ENCODE measurements around the gene C3orf52.

C3orf52 gene

GRCh38 chr3:112117841-112118571 is 31.8 kb downstream of the C3orf52 start:
- no peak for DNase-seq (ENCODE audit: low spot score)
- TF ChIP-seq CTCF (IDR thresholded peaks at IDR 0.05; ENCODE audit: extremely low read depth, insufficient read depth, missing control alignments), result peak; percentile 37
- in situ Hi-C loops (cut with MboI; ENCODE audit: low pct_unique_long_range_greater_than_20kb, low sequenced_read_pairs, unreplicated experiment), result loop anchor here (25.0 kb wide), 1 partner anchor 869 kb away; the partner anchor contains the start of genes CD200R1 and GTPBP8

- in situ Hi-C loops (cut with MboI; ENCODE audit: low pct_unique_long_range_greater_than_20kb, low sequenced_read_pairs, unreplicated experiment), result loop anchor here (25.0 kb wide), 1 partner anchor 867 kb away; the partner anchor contains the start of genes CD200R1 and GTPBP8
- no peak for DNase-seq (ENCODE audit: low spot score)
- no peak for TF ChIP-seq CTCF (IDR thresholded peaks at IDR 0.05; ENCODE audit: extremely low read depth, insufficient read depth, missing control alignments)
Measured at GRCh38 chr3:112119962-112120836, 34.0 kb downstream of the C3orf52 start.

- DNase-seq (ENCODE audit: low spot score), result no peak
- in situ Hi-C loops (cut with MboI; ENCODE audit: low pct_unique_long_range_greater_than_20kb, low sequenced_read_pairs, unreplicated experiment), result loop anchor here (25.0 kb wide), 1 partner anchor 865 kb away; the partner anchor contains the start of genes CD200R1 and GTPBP8
- TF ChIP-seq CTCF (IDR thresholded peaks at IDR 0.05; ENCODE audit: extremely low read depth, insufficient read depth, missing control alignments), result no peak
Measured at GRCh38 chr3:112121577-112122547, 35.7 kb downstream of the C3orf52 start.

GRCh38 chr3:112122870-112123269 is 36.7 kb downstream of the C3orf52 start:
- no peak for DNase-seq (ENCODE audit: low spot score)
- no peak for TF ChIP-seq CTCF (IDR thresholded peaks at IDR 0.05; ENCODE audit: extremely low read depth, insufficient read depth, missing control alignments)
- in situ Hi-C loops (cut with MboI; ENCODE audit: low pct_unique_long_range_greater_than_20kb, low sequenced_read_pairs, unreplicated experiment), result loop anchor here (25.0 kb wide), 1 partner anchor 864 kb away; the partner anchor contains the start of genes CD200R1 and GTPBP8

- DNase-seq (ENCODE audit: low spot score), result no peak
- in situ Hi-C loops (cut with MboI; ENCODE audit: low pct_unique_long_range_greater_than_20kb, low sequenced_read_pairs, unreplicated experiment), result loop anchor here (25.0 kb wide), 1 partner anchor 864 kb away; the partner anchor contains the start of genes CD200R1 and GTPBP8
- no peak for TF ChIP-seq CTCF (IDR thresholded peaks at IDR 0.05; ENCODE audit: extremely low read depth, insufficient read depth, missing control alignments)
Measured at GRCh38 chr3:112123548-112123947, 37.4 kb downstream of the C3orf52 start.
